Ascending aorta (tissue), 2 donors: ENCODE data around the gene XXYLT1. TPM values are rescaled to one million over a fixed set of nuclear protein-coding genes. Genes with fewer than 3 reads are reported as not detected.

Experiments used
- DNase-seq, 2 donors: peaks; one replicate each; pipeline ENCODE4 v3.0.0-alpha.2; 2019; ENCODE audit warnings: low spot score in 2 of 2
- H3K27ac ChIP-seq, 2 donors: fragments of 200-600 bp; sonication (generic); one replicate each; pipeline ENCODE4 v1.5.1; 2016 to 2017; ENCODE audit warnings: mild to moderate bottlenecking in 1 of 2
- H3K27me3 ChIP-seq: fragments of 200-600 bp; sonication (generic); one replicate; pipeline ENCODE4 v1.5.1; 2017
- H3K36me3 ChIP-seq, 2 donors: fragments of 200-600 bp; sonication (generic); one replicate each; pipeline ENCODE4 v1.5.1; 2016
- H3K4me1 ChIP-seq, 2 donors: fragments of 200-600 bp; sonication (generic); one replicate each; pipeline ENCODE4 v1.5.1; 2016 to 2017; ENCODE audit warnings: mild to moderate bottlenecking in 1 of 2
- H3K4me3 ChIP-seq, 2 donors: fragments of 200-600 bp; sonication (generic); one replicate each; pipeline ENCODE4 v1.5.1; 2016 to 2017; ENCODE audit warnings: mild to moderate bottlenecking in 1 of 2
- H3K9me3 ChIP-seq, 2 donors: fragments of 200-600 bp; sonication (generic); one replicate each; pipeline ENCODE4 v1.5.1; 2016
- CTCF ChIP-seq, 3 experiments: fragments of 200-600 bp in 2 of 3; fragments of 450-650 bp in 1 of 3; sonication (generic) in 2 of 3; IDR thresholded peaks; one replicate each; pipeline ENCODE4 v1.5.1; 2016 to 2019; ENCODE audit warnings: antibody characterized with exemption in 3 of 3, mild to moderate bottlenecking in 1 of 3, moderate library complexity in 1 of 3
- intact Hi-C: fragments of 100-400 bp; cut with DNase I; formaldehyde crosslinking; loops from one replicate; pipeline ENCODE4 v1.15.1; 2023
- total RNA-seq: library from RNA; depleted of rRNA; stranded (reverse); fragments of >200 nt; gene quantifications from one replicate; pipeline ENCODE4 v1.1.0, GENCODE V29; 2016

Gene XXYLT1
- total RNA-seq, 1 donor from 2014 or later = 41.0 TPM

- no peaks in the 10 kb centered on the region for H3K36me3 ChIP-seq
- H3K4me3 ChIP-seq = no peak overlapping the region
- no peak for TF ChIP-seq CTCF (IDR thresholded peaks at IDR 0.05)
- H3K4me1 ChIP-seq = peaks cover 7 to 16% of the 10 kb centered on the region in 2 donors
- H3K27ac ChIP-seq = no peak overlapping the region
- no peaks in the 10 kb centered on the region for H3K9me3 ChIP-seq
- no peaks in the 10 kb centered on the region for H3K27me3 ChIP-seq
- DNase-seq = peak in 1 of 2 donors; percentile 55
- intact Hi-C loops = no loop called here
These were observed 95.3 kb downstream of the XXYLT1 start for GRCh38 chr3:195175476-195176337.

- no peaks in the 10 kb centered on the region for H3K9me3 ChIP-seq
- no peak for TF ChIP-seq CTCF (IDR thresholded peaks at IDR 0.05)
- peak in 1 of 2 donors; percentile 19 for DNase-seq
- H3K27ac ChIP-seq = no peak overlapping the region
- intact Hi-C loops = no loop called here
- peaks cover 7 to 16% of the 10 kb centered on the region in 2 donors for H3K4me1 ChIP-seq
- H3K27me3 ChIP-seq = no peaks in the 10 kb centered on the region
- H3K36me3 ChIP-seq = no peaks in the 10 kb centered on the region
- no peak overlapping the region for H3K4me3 ChIP-seq
These were observed 95.9 kb downstream of the XXYLT1 start for GRCh38 chr3:195175076-195175475.

- no peaks in the 10 kb centered on the region for H3K9me3 ChIP-seq
- no peak for TF ChIP-seq CTCF (IDR thresholded peaks at IDR 0.05)
- intact Hi-C loops = loop anchor here (5.0 kb wide), 2 partner anchors 49 to 84 kb away; no protein-coding TSS in a partner anchor
These were observed 97.3 kb downstream of the XXYLT1 start for GRCh38 chr3:195173657-195174056.

GRCh38 chr3:195172896-195173295 is 98.1 kb downstream of the XXYLT1 start:
- Histone ChIP-seq H3K27ac (no peak overlapping the region), H3K9me3 (no peaks in the 10 kb centered on the region), H3K4me3 (no peak overlapping the region), H3K36me3 (no peaks in the 10 kb centered on the region), H3K27me3 (no peaks in the 10 kb centered on the region), H3K4me1 (peaks cover 7 to 16% of the 10 kb centered on the region in 2 donors)
- peak in 1 of 2 donors; percentile 60 for DNase-seq
- intact Hi-C loops = loop anchor here (5.0 kb wide), 2 partner anchors 49 to 84 kb away; no protein-coding TSS in a partner anchor
- TF ChIP-seq CTCF (IDR thresholded peaks at IDR 0.05) = no peak

More at GRCh38 chr3:195173657-195174056, 97.3 kb downstream of the XXYLT1 start:
- Histone ChIP-seq H3K4me3 (no peak overlapping the region), H3K36me3 (no peaks in the 10 kb centered on the region), H3K4me1 (peaks cover 7 to 16% of the 10 kb centered on the region in 2 donors), H3K27me3 (no peaks in the 10 kb centered on the region), H3K27ac (no peak overlapping the region)
- DNase-seq = no peak

GRCh38 chr3:195172039-195172684 is 98.8 kb downstream of the XXYLT1 start:
- intact Hi-C loops = loop anchor here (5.0 kb wide), 2 partner anchors 50 to 85 kb away; no protein-coding TSS in a partner anchor
- Histone ChIP-seq H3K36me3 (no peaks in the 10 kb centered on the region), H3K4me3 (peak overlapping the region in 1 of 2 donors; percentile 37), H3K9me3 (no peaks in the 10 kb centered on the region), H3K27ac (peak overlapping the region in 1 of 2 donors; percentile 41), H3K27me3 (no peaks in the 10 kb centered on the region), H3K4me1 (peaks cover 7 to 16% of the 10 kb centered on the region in 2 donors)
- DNase-seq = peak in 1 of 2 donors; percentile 79
- TF ChIP-seq CTCF (IDR thresholded peaks at IDR 0.05) = no peak
